HUDEP-2 (cell line): Measurements from ENCODE around the gene CACNA2D1.
"Not testable (repeated sequence)": the region's sequence is repeated elsewhere in the genome, so short reads cannot be mapped to it uniquely, and the experiment has no call there.

Experiments used
- DNase-seq, 76 experiments: peaks; one replicate each; lab custom pipeline; 2025; ENCODE audit not compliant: unreplicated experiment in 76 of 76; lab: John Stamatoyannopoulos, UW

CACNA2D1 gene

GRCh38 chr7:82393840-82394220 lies 49.7 kb downstream of the CACNA2D1 start:
- DNase-seq: no peak

DNA sequence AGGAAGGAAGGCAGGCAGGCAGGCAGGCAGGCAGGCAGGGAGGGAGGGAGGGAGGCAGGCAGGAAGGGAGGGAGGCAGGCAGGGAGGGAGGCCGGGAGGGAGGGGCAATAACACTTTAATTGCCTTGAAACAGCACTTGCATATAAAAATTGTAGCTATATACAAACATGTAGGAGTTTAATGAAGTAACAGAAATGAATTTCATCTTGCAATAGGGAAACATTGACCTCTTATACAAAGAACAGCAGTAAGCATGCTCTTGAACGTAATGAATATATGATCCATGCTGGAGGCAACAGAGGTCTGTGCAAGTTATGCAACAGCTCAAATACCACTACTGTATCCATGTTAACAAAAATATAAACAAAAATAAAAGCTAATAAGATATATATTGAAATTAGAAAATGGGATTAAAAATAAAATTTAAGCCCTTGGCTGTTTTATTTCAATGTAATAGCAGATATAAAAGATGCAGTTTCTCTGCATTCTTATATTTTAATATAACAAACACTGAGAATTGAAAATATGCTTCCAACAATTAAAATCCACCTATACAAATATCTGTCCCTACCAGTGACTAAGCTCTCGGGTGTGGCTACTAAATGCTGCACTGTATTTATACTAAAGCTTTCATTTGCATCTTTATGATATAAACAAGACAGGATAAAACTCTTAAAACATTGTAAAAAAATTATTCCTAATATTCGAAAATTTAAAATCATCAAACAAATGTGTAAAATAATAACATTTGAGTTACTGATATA lies 50.3 kb downstream of the CACNA2D1 start:
- no peak for DNase-seq

GRCh38 chr7:82390936-82391335 lies 52.6 kb downstream of the CACNA2D1 start:
- DNase-seq: no peak

- DNase-seq: no peak
Measured at GRCh38 chr7:82389876-82390275, 53.7 kb downstream of the CACNA2D1 start.

- DNase-seq: no peak
Measured at GRCh38 chr7:82388138-82388537, 55.4 kb downstream of the CACNA2D1 start.

GRCh38 chr7:82386571-82386970 lies 57.0 kb downstream of the CACNA2D1 start:
- not testable (repeated sequence) for DNase-seq

GRCh38 chr7:82384779-82385178 lies 58.8 kb downstream of the CACNA2D1 start:
- DNase-seq: no peak

DNA sequence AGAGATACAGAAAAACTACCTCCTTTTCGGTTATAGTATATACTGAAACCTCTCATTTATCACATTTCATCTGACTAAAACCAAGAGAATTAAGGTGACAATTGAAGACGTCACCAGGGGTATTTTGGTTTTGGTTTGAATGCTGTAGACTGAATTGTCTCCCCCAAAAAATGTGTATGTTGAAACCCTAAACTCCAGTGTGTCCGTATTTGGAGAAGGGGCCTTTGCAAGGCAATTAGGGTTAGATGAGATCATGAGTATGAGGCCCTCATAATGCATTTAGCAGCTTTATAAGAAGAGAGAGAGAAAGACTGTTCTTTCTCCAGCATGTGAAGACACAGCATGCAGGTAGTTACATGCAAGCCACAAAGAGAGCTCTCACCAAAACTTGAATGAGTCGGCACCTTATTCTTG lies 59.5 kb downstream of the CACNA2D1 start:
- no peak for DNase-seq

- no peak for DNase-seq
Measured at GRCh38 chr7:82382276-82382675, 61.3 kb downstream of the CACNA2D1 start.

- DNase-seq: no peak
Measured at GRCh38 chr7:82376739-82377138, 66.8 kb downstream of the CACNA2D1 start.

DNA sequence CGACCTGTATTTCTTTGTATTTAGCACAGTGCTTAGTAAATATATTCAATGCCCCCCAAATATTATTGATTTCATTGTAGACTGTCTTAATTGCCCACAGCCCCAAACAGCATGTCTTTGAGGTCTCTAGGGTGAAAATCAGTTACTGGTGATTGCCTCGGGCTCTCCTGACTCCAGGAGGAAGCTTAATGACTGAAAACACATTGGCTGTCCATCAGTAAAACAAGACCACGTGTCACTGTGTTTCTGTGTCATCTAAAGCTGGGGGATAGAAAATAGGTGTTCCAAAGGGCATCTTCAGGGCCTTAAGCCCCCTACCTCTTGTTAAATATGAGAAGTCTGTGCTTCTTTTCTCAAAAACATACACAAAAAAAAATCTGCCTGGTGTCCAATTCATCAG lies 67.9 kb downstream of the CACNA2D1 start:
- DNase-seq: no peak

- DNase-seq: no peak
Measured at GRCh38 chr7:82375129-82375528, 68.4 kb downstream of the CACNA2D1 start.

DNA sequence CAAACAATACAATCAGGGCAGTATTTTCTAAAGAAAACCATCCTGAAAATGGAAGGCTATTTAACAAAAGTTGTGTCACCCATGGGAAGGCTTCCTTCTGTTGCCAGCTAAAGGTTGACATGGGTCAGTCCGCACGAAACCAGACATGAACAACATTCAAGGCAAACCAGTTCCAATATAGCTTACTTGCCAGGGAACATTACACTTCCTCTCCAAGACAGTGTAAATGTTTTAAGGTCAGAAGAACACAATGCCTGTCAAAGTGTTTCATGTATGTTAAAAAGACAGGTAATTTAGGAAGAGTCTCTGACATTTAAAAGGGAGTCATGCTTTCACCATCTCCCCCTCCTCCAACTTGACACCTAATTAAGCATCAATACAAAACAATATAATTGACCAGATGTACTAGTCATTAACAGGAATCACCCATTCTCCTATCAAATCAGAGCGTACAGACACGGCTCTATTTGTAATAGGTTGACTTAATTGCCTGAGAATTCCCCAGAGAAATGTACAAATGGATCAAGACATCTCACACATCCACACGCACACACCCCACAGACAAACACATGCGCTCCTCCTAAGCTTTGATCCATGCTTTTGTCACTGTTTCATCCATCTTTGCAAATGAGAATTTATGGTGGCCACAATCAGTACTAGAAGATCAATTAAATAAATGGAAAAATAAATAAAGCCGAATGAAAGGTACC lies 69.5 kb downstream of the CACNA2D1 start:
- no peak for DNase-seq

GRCh38 chr7:82364671-82365070 lies 78.9 kb downstream of the CACNA2D1 start:
- DNase-seq: no peak

DNA sequence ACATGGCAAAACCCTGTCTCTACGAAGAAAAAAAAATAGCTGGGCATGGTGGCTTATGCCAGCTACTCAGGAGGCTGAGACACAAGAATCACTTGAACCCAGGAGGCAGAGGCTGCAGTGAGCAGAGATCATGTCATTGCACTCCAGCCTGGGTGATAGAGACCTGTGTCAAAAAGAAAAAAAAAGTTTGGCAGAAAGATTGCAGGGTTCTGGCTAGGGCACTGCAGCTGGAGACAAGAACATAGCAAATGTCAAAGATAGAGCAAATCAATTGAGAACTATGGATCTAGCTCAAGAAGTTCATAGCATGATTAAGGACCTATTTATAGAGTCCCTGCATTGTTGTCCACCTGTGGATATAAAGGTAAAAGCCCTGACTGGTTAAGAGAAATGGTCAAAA lies 79.5 kb downstream of the CACNA2D1 start:
- DNase-seq: no peak

DNA sequence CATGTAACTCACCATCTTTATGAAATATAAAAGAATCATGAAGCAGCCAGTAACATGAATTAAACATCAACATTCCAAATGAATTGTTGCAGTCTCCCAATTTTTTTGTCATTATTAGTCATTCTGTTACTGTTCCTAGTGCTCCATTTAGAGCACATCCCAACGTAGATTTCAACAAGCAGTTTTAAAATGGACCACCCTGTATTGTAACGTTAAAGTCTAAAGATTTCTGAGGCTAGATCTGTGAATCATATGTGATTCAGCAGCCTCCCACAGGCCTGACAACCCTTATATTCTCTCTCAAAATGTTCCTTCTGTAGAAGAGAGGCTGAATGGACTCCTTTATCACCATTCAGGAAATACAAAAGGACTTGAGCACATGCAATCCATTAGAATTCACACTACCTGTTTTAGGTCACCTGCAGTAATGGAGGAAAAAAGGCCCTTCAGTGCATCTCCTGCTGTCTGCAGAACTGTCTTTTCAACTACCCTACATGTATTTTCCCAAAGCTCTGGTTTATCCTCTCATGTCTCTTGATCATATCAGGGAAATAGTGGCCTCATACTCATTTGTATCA lies 81.4 kb downstream of the CACNA2D1 start:
- no peak for DNase-seq

DNA sequence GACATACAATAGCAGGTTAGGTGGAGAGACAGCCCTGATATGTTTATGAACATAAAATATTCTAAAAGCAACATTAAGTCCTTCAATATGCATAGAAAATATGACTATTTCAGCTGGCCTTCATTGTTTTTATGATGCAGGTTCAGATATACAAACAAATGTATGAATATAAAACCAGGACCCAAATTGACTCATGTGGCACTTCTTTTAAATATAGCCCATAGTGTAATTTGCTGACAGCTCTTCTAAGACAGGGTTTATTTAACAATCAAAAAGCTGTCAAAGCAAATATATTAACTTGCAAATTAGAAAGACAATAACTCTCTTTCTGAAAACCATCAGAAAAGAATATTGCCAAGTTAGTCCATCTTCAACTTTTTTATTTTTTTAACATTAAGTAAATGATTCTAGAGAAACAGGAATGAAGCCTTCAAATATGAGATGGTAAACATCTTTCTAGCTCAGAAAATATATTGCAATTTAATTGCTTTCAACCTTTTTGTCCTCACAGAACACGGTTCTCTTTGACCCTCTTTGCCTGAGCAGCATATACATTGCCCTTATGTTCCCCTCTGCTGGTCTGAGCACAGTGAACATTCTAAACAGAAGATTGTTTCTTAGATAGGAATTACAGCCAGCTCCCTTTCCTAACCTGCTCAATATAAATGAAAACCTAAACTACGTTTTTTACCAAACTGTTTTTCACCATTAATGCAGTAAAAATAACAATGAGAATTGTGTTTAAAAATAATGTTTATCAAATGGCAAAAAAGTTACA lies 82.8 kb downstream of the CACNA2D1 start:
- no peak for DNase-seq

DNA sequence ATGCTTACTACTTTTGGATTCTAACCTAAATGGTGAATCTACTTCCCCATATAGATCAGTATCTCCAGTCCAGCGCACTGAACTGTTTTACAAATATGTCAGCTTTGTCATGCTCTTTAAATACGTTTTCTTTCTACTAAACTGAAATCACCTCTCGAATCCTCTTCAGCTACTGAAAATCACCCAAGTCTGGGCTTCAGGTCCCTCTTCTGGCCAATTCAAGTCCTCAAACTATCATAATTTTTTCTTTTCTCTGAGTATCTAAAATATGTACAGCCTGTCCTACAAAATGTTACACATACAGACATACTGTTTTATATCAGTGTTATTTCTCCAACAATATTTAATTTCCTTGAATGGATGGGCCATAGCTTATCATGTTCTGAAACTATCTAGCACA lies 84.2 kb downstream of the CACNA2D1 start:
- no peak for DNase-seq

GRCh38 chr7:82358923-82359322 lies 84.7 kb downstream of the CACNA2D1 start:
- DNase-seq: no peak

DNA sequence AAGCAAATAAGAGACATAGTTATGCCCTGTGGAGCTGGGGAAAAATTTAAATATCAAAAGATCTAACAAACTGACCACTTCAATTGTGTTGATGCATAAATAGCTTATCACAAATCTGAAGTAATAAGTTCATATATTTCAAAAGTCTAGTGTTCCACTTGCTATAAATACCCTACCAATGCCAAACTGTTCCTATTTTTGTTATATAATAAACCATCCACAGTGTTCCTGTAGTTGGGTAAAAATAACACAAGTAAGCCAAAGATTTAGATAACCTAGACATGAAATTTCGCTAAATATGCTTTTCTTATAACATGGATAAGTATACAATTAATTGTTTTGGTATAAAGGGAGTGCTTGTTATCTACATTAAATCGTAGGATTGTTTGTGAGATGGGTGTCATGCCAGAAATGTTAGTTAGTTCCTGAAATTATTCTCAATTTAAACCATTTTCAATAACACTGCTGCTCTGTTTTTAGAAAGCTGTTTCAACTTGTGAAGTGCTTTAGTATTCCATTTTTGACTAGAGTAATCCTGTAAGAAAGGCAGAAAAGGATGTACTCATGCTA lies 85.5 kb downstream of the CACNA2D1 start:
- DNase-seq: no peak

DNA sequence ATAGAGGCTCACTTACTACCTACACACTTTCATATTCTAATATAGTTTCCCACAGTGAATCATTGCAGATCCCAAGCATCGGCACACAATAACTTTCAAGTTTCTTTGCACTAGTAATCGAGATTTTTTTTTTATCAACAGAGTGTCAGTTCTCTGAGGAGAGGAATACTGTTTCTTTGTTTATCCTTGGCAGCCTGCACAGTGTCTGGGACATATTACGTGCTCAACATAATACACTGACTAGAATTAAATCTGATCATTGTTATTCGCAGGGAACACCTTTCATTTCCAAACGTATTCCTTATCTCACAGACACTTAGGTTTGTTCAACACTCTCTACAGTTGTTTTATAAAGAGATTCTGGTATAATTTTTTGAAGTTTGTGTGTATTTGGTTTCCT lies 95.3 kb downstream of the CACNA2D1 start:
- no peak for DNase-seq
